HepG2 (cell line): ENCODE measurements around the gene ATP9A. TPM values are rescaled to one million over a fixed set of nuclear protein-coding genes. Genes with fewer than 3 reads are reported as not detected.

Source experiments
- ELF1 ChIP-seq: sonication (generic); formaldehyde crosslinking; IDR thresholded peaks from 2 replicates; pipeline ENCODE4 v1.4.0; 2020; ENCODE audit warnings: missing genetic modification reagents
- ELF3 ChIP-seq: IDR thresholded peaks from 2 replicates; pipeline ENCODE4 v1.6.1; 2016; ENCODE audit warnings: missing genetic modification reagents, missing compliant biosample characterization
- HOXA9 ChIP-seq: sonication (generic); formaldehyde crosslinking; IDR thresholded peaks from 2 replicates; pipeline ENCODE4 v1.8.1; 2022; ENCODE audit warnings: missing genetic modification reagents, mild to moderate bottlenecking, moderate library complexity, borderline replicate concordance
- PAWR ChIP-seq: sonication (generic); formaldehyde crosslinking; IDR thresholded peaks from 2 replicates; pipeline ENCODE4 v1.4.0; 2020; ENCODE audit warnings: missing genetic modification reagents, mild to moderate bottlenecking, borderline replicate concordance
- RCOR2 ChIP-seq: IDR thresholded peaks from 2 replicates; pipeline ENCODE4 v1.6.1; 2016; ENCODE audit warnings: missing biosample characterization, missing genetic modification reagents
- SALL1 ChIP-seq: sonication (generic); formaldehyde crosslinking; IDR thresholded peaks from 2 replicates; pipeline ENCODE4 v1.8.0; 2022; ENCODE audit warnings: mild to moderate bottlenecking, missing genetic modification reagents
- SKI ChIP-seq: fragments of 450-650 bp; IDR thresholded peaks from one replicate; pipeline ENCODE4 v1.6.1; 2018; ENCODE audit warnings: mild to moderate bottlenecking; ENCODE audit not compliant: partially characterized antibody
- SP5 ChIP-seq: IDR thresholded peaks from 2 replicates; pipeline ENCODE4 v1.6.1; 2016; ENCODE audit warnings: low read depth, borderline replicate concordance
- ZNF446 ChIP-seq: sonication (generic); formaldehyde crosslinking; IDR thresholded peaks from 2 replicates; pipeline ENCODE4 v1.5.0; 2020; ENCODE audit warnings: mild to moderate bottlenecking, missing genetic modification reagents
- ZNF746 ChIP-seq: sonication (generic); formaldehyde crosslinking; IDR thresholded peaks from 2 replicates; pipeline ENCODE4 v1.8.0; 2022; ENCODE audit warnings: mild to moderate bottlenecking, missing genetic modification reagents
- ZNF747 ChIP-seq: sonication (generic); formaldehyde crosslinking; IDR thresholded peaks from 2 replicates; pipeline ENCODE4 v1.8.1; 2023; ENCODE audit warnings: missing genetic modification reagents, mild to moderate bottlenecking, borderline replicate concordance
- ZSCAN29 ChIP-seq: sonication (generic); formaldehyde crosslinking; conservative IDR thresholded peaks from 2 replicates; pipeline ENCODE4 v1.4.0; 2020; ENCODE audit warnings: mild to moderate bottlenecking, missing genetic modification reagents
- polyA plus RNA-seq, 8 experiments: library from polyadenylated mRNA; depleted of rRNA in 3 of 8; stranded (reverse) in 7 of 8; unstranded in 1 of 8; fragments of >200 nt; fragmentation: Illumina TruSeq in 4 of 8; extraction: Trizol in 4 of 8; gene quantifications; 2 replicates each; pipeline versions ENCODE4 v1.2.1 to v1.2.3, GENCODE V29; 2011 to 2016; ENCODE audit warnings: low read depth in 4 of 8, missing spikeins in 1 of 8, mixed read lengths in 1 of 8; ENCODE audit not compliant: insufficient read depth in 1 of 8
- total RNA-seq, 5 experiments: library from RNA; depleted of rRNA; stranded (reverse); fragments of >200 nt; fragmentation: Illumina TruSeq; extraction: Trizol; gene quantifications; 2 replicates each; pipeline ENCODE4 v1.2.3, GENCODE V29; 2016; ENCODE audit warnings: low read depth in 1 of 5
- TF ChIP-seq, protein P1 (sequence below): sonication (generic); formaldehyde crosslinking; IDR thresholded peaks from 2 replicates; pipeline ENCODE4 v1.8.0; 2022; ENCODE audit warnings: missing genetic modification reagents, mild to moderate bottlenecking, borderline replicate concordance
- TF ChIP-seq, protein P2 (sequence below), 2 experiments: sonication (generic) in 1 of 2; formaldehyde crosslinking in 1 of 2; IDR thresholded peaks; 2 replicates each; pipeline versions ENCODE4 v1.5.1 to v1.6.1; 2011 to 2020; ENCODE audit warnings: borderline replicate concordance in 1 of 2, low read depth in 1 of 2, low read length in 1 of 2, mild to moderate bottlenecking in 1 of 2, missing genetic modification reagents in 1 of 2, moderate library complexity in 1 of 2
- TF ChIP-seq, protein P3 (sequence below): sonication (generic); formaldehyde crosslinking; IDR thresholded peaks from 2 replicates; pipeline ENCODE4 v1.5.1; 2020; ENCODE audit warnings: mild to moderate bottlenecking, missing genetic modification reagents, borderline replicate concordance
- TF ChIP-seq, protein P4 (sequence below): IDR thresholded peaks from 2 replicates; pipeline ENCODE4 v1.4.0; 2020; ENCODE audit warnings: mild to moderate bottlenecking, missing genetic modification reagents

Gene ATP9A
- total and polyA plus RNA-seq, 2 of the 13 experiments (the other 11 are each of a cell fraction or from before 2014, with no cell fraction given): 11.8 to 18.5 TPM

DNA sequence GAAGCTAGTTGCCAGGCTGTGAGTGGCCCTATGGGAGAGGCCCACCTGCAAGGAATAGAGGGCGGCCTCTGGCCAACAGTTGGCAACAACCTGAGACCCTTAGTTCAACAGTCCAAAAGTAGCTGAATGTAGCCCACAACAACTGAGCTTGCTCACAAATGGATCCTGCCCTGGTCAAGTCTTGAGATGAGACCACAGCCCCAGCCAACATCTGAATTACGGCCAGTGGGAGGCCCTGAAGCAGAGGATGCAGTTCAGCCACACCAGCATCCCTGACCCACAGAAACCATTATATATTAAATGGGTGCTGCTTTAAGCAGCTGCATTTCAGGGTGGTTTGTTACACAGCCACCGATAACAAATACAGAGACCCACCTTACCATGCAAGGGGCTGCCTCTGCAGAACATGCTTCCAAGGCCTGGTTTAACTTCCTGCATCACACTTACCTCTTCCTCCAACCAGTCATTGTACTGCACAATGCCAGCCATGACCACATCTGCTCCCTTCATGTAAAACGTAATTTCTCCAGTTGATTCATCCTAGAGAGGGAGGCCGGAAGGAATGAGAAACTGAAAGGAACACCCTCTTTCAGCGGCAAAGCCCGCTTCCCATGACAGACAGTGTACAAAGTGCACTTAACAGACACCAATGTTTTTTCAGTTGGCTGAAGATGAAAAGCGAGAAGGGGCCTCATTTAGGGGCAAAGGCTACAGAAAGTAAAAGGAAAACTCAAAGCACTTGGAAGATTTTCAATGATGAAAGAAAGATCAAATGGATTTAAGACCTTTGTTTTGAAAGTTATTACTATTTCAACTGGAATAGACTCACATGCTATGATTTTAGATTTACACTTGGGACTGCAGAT is 139.4 kb downstream of the ATP9A start (continued):
- TF ChIP-seq, protein P1, sequence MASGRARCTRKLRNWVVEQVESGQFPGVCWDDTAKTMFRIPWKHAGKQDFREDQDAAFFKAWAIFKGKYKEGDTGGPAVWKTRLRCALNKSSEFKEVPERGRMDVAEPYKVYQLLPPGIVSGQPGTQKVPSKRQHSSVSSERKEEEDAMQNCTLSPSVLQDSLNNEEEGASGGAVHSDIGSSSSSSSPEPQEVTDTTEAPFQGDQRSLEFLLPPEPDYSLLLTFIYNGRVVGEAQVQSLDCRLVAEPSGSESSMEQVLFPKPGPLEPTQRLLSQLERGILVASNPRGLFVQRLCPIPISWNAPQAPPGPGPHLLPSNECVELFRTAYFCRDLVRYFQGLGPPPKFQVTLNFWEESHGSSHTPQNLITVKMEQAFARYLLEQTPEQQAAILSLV: no peak
- peak; percentile 89 for TF ChIP-seq RCOR2 (CRISPR knock-in tag)
- TF ChIP-seq ELF3 (CRISPR knock-in tag): peak; percentile 71
- TF ChIP-seq, protein P2, sequence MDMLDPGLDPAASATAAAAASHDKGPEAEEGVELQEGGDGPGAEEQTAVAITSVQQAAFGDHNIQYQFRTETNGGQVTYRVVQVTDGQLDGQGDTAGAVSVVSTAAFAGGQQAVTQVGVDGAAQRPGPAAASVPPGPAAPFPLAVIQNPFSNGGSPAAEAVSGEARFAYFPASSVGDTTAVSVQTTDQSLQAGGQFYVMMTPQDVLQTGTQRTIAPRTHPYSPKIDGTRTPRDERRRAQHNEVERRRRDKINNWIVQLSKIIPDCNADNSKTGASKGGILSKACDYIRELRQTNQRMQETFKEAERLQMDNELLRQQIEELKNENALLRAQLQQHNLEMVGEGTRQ (IDR thresholded peaks at IDR 0.05; ENCODE audit: low read depth, low read length): no peak
- TF ChIP-seq, protein P2 (CRISPR knock-in tag; IDR thresholded peaks at IDR 0.05; ENCODE audit: borderline replicate concordance): no peak
- TF ChIP-seq ZSCAN29: 0 out of 2 replicates have a peak, but pooled peaks have one; percentile 76
- TF ChIP-seq, protein P3, sequence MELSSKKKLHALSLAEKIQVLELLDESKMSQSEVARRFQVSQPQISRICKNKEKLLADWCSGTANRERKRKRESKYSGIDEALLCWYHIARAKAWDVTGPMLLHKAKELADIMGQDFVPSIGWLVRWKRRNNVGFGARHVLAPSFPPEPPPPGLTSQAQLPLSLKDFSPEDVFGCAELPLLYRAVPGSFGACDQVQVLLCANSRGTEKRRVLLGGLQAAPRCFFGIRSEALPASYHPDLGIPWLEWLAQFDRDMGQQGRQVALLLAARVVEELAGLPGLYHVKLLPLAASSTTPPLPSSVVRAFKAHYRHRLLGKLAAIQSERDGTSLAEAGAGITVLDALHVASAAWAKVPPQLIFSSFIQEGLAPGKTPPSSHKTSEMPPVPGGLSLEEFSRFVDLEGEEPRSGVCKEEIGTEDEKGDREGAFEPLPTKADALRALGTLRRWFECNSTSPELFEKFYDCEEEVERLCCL (CRISPR knock-in tag): no peak
- peak; percentile 54 for TF ChIP-seq SKI
- 0 out of 2 replicates have a peak, but pooled peaks have one; percentile 17 for TF ChIP-seq ZNF747 (CRISPR knock-in tag)
- TF ChIP-seq ZNF446: no peak
- peak; percentile 67; the same call in 1 of the 2 replicates for TF ChIP-seq SALL1 (CRISPR knock-in tag)
- no peak for TF ChIP-seq PAWR
- no peak for TF ChIP-seq SP5 (CRISPR knock-in tag)
- no peak for TF ChIP-seq HOXA9
- TF ChIP-seq ZNF746 (CRISPR knock-in tag): no peak
- TF ChIP-seq, protein P4, sequence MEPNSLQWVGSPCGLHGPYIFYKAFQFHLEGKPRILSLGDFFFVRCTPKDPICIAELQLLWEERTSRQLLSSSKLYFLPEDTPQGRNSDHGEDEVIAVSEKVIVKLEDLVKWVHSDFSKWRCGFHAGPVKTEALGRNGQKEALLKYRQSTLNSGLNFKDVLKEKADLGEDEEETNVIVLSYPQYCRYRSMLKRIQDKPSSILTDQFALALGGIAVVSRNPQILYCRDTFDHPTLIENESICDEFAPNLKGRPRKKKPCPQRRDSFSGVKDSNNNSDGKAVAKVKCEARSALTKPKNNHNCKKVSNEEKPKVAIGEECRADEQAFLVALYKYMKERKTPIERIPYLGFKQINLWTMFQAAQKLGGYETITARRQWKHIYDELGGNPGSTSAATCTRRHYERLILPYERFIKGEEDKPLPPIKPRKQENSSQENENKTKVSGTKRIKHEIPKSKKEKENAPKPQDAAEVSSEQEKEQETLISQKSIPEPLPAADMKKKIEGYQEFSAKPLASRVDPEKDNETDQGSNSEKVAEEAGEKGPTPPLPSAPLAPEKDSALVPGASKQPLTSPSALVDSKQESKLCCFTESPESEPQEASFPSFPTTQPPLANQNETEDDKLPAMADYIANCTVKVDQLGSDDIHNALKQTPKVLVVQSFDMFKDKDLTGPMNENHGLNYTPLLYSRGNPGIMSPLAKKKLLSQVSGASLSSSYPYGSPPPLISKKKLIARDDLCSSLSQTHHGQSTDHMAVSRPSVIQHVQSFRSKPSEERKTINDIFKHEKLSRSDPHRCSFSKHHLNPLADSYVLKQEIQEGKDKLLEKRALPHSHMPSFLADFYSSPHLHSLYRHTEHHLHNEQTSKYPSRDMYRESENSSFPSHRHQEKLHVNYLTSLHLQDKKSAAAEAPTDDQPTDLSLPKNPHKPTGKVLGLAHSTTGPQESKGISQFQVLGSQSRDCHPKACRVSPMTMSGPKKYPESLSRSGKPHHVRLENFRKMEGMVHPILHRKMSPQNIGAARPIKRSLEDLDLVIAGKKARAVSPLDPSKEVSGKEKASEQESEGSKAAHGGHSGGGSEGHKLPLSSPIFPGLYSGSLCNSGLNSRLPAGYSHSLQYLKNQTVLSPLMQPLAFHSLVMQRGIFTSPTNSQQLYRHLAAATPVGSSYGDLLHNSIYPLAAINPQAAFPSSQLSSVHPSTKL (CRISPR knock-in tag): peak; percentile 87
- TF ChIP-seq ELF1: peak; percentile 39; the same call in 1 of the 2 replicates
